ENCODE data around the gene VSIG2. TPM values are rescaled to one million over a fixed set of nuclear protein-coding genes. Genes with fewer than 3 reads are reported as not detected.

VSIG2 gene
- total RNA-seq, 1 experiment from 2014 or later = not detected

GRCh38 chr11:124737638-124738305 lies 14.3 kb downstream of the VSIG2 start:
- TF ChIP-seq CTCF (IDR thresholded peaks at IDR 0.05; ENCODE audit: unreplicated experiment) = no peak
- Mint-ChIP-seq H3K27ac (ENCODE audit: unreplicated experiment) (no peak overlapping the region), H3K27me3 (ENCODE audit: unreplicated experiment) (peaks cover 60% of the 10 kb centered on the region), H3K4me1 (ENCODE audit: low read depth, unreplicated experiment) (peaks cover 7% of the 10 kb centered on the region), H3K9me3 (ENCODE audit: low read depth, unreplicated experiment) (no peaks in the 10 kb centered on the region), H3K36me3 (ENCODE audit: insufficient read depth, unreplicated experiment) (peaks cover 15% of the 10 kb centered on the region), H3K4me3 (ENCODE audit: low read depth, unreplicated experiment) (no peak overlapping the region)
- BruUV-seq (replicated peaks) = no TSS peak
- intact Hi-C loops (cut with micrococcal nuclease; ENCODE audit: unreplicated experiment) = no loop called here
- CTCF ChIA-PET = no interaction called here
- DNase-seq = no peak

DNA sequence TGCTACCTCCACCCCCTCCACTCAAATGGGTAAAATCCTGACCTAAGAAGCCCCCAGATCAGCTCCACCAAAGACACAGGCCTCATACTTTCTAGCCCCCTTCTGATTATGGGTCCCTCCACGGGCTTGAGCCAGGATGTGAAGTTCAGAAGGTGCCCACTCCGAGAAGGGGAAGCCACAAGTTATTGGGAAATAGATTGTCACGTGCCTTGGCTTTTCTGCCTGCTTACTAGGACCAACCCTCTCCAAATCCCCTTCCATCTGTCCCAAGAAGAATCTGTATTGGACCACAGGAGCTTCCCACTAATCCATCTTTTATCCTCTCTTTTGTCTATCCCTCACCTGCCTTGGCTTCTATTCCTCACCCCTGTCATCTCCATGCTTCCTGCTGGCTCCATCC lies 15.3 kb downstream of the VSIG2 start:
- Mint-ChIP-seq H3K9me3 (ENCODE audit: low read depth, unreplicated experiment) (no peaks in the 10 kb centered on the region), H3K27me3 (ENCODE audit: unreplicated experiment) (peaks cover 60% of the 10 kb centered on the region), H3K27ac (ENCODE audit: unreplicated experiment) (no peak overlapping the region), H3K4me3 (ENCODE audit: low read depth, unreplicated experiment) (no peak overlapping the region), H3K36me3 (ENCODE audit: insufficient read depth, unreplicated experiment) (peaks cover 15% of the 10 kb centered on the region), H3K4me1 (ENCODE audit: low read depth, unreplicated experiment) (peaks cover 7% of the 10 kb centered on the region)
- no TSS peak for BruUV-seq (replicated peaks)
- intact Hi-C loops (cut with micrococcal nuclease; ENCODE audit: unreplicated experiment) = no loop called here
- no peak for DNase-seq
- TF ChIP-seq CTCF (IDR thresholded peaks at IDR 0.05; ENCODE audit: unreplicated experiment) = no peak
- CTCF ChIA-PET = no interaction called here

- CTCF ChIA-PET = no interaction called here
Measured at GRCh38 chr11:124732230-124732629, 19.8 kb downstream of the VSIG2 start.

GRCh38 chr11:124729571-124729970 lies 22.5 kb downstream of the VSIG2 start:
- no peaks in the 10 kb centered on the region for H3K36me3 Mint-ChIP-seq (ENCODE audit: insufficient read depth, unreplicated experiment)
- intact Hi-C loops (cut with micrococcal nuclease; ENCODE audit: unreplicated experiment) = no loop called here
- H3K4me3 Mint-ChIP-seq (ENCODE audit: low read depth, unreplicated experiment) = no peak overlapping the region
- H3K4me1 Mint-ChIP-seq (ENCODE audit: low read depth, unreplicated experiment) = peaks cover 18% of the 10 kb centered on the region
- H3K27me3 Mint-ChIP-seq (ENCODE audit: unreplicated experiment) = peaks cover 18% of the 10 kb centered on the region
- CTCF ChIA-PET = no interaction called here
- no TSS peak for BruUV-seq (replicated peaks)
- no peak overlapping the region for H3K27ac Mint-ChIP-seq (ENCODE audit: unreplicated experiment)
- TF ChIP-seq CTCF (IDR thresholded peaks at IDR 0.05; ENCODE audit: unreplicated experiment) = no peak
- H3K9me3 Mint-ChIP-seq (ENCODE audit: low read depth, unreplicated experiment) = no peaks in the 10 kb centered on the region
- no peak for DNase-seq

More at GRCh38 chr11:124732230-124732629, 19.8 kb downstream of the VSIG2 start:
- BruUV-seq (replicated peaks) = no TSS peak
- H3K4me1 Mint-ChIP-seq (ENCODE audit: low read depth, unreplicated experiment) = no peaks in the 10 kb centered on the region
- peaks cover 35% of the 10 kb centered on the region for H3K27me3 Mint-ChIP-seq (ENCODE audit: unreplicated experiment)
- TF ChIP-seq CTCF (IDR thresholded peaks at IDR 0.05; ENCODE audit: unreplicated experiment) = no peak
- DNase-seq = no peak
- intact Hi-C loops (cut with micrococcal nuclease; ENCODE audit: unreplicated experiment) = no loop called here
- no peak overlapping the region for H3K27ac Mint-ChIP-seq (ENCODE audit: unreplicated experiment)
- H3K9me3 Mint-ChIP-seq (ENCODE audit: low read depth, unreplicated experiment) = no peaks in the 10 kb centered on the region
- no peak overlapping the region for H3K4me3 Mint-ChIP-seq (ENCODE audit: low read depth, unreplicated experiment)
- H3K36me3 Mint-ChIP-seq (ENCODE audit: insufficient read depth, unreplicated experiment) = no peaks in the 10 kb centered on the region
